MCF 10A (cell line): Measurements from ENCODE around the gene TMEM185B. TPM values are rescaled to one million over a fixed set of nuclear protein-coding genes. Genes with fewer than 3 reads are reported as not detected.

ENCODE experiments used
- BruUV-seq: library from RNA; stranded (reverse); fragments of 400-500 nt; replicated peaks from 2 replicates; lab custom pipeline; 2021; lab: Mats Ljungman, UMichigan
- CTCF ChIA-PET: fragments of 300-600 bp; sonication (Branson Sonifier 250); formaldehyde crosslinking; extraction: SDS; loops from one replicate; lab custom pipeline; 2021; ENCODE audit warnings: antibody characterized with exemption, inconsistent platforms; lab: Yijun Ruan, JAX
- POLR2A ChIA-PET: fragments of 300-600, 350-650 bp; sonication (Branson Sonifier 250); formaldehyde crosslinking; extraction: SDS; loops from one replicate; lab custom pipeline; 2020; ENCODE audit warnings: antibody characterized with exemption, inconsistent platforms; lab: Yijun Ruan, JAX
- DNase-seq: peaks from one replicate; pipeline ENCODE4 v3.0.0-alpha.2; 2018; ENCODE audit not compliant: unreplicated experiment
- H3K27ac Mint-ChIP-seq: one replicate; pipeline ENCODE4 v1.8.0; 2022; ENCODE audit warnings: mild to moderate bottlenecking, low read depth, mixed read lengths; ENCODE audit not compliant: unreplicated experiment
- H3K27me3 Mint-ChIP-seq: one replicate; pipeline ENCODE4 v1.8.0; 2022; ENCODE audit warnings: mixed read lengths; ENCODE audit not compliant: insufficient read depth, unreplicated experiment
- H3K36me3 Mint-ChIP-seq: one replicate; pipeline ENCODE4 v1.8.0; 2022; ENCODE audit warnings: mild to moderate bottlenecking, moderate library complexity, mixed read lengths; ENCODE audit not compliant: insufficient read depth, unreplicated experiment
- H3K4me1 Mint-ChIP-seq: one replicate; pipeline ENCODE4 v1.8.0; 2022; ENCODE audit warnings: mixed read lengths; ENCODE audit not compliant: insufficient read depth, unreplicated experiment
- H3K4me3 Mint-ChIP-seq: one replicate; pipeline ENCODE4 v1.8.0; 2022; ENCODE audit warnings: mild to moderate bottlenecking, moderate library complexity, mixed read lengths; ENCODE audit not compliant: unreplicated experiment
- H3K9me3 Mint-ChIP-seq: one replicate; pipeline ENCODE4 v1.8.0; 2022; ENCODE audit warnings: mixed read lengths; ENCODE audit not compliant: unreplicated experiment
- intact Hi-C: fragments of 100-400 bp; cut with micrococcal nuclease; formaldehyde crosslinking; loops from 2 replicates; pipeline ENCODE4 v1.14.1; 2022
- total RNA-seq: library from RNA; stranded (reverse); gene quantifications from 2 replicates; pipeline ENCODE4 v1.2.3, GENCODE V29; 2022
- TF ChIP-seq, protein P1 (sequence below): fragments of 200-600 bp; IDR thresholded peaks from one replicate; pipeline ENCODE4 v1.8.0; 2022; ENCODE audit warnings: antibody characterized with exemption, mild to moderate bottlenecking; ENCODE audit not compliant: unreplicated experiment

Gene TMEM185B
- total RNA-seq, 1 experiment from 2014 or later = 40.9 TPM

DNA sequence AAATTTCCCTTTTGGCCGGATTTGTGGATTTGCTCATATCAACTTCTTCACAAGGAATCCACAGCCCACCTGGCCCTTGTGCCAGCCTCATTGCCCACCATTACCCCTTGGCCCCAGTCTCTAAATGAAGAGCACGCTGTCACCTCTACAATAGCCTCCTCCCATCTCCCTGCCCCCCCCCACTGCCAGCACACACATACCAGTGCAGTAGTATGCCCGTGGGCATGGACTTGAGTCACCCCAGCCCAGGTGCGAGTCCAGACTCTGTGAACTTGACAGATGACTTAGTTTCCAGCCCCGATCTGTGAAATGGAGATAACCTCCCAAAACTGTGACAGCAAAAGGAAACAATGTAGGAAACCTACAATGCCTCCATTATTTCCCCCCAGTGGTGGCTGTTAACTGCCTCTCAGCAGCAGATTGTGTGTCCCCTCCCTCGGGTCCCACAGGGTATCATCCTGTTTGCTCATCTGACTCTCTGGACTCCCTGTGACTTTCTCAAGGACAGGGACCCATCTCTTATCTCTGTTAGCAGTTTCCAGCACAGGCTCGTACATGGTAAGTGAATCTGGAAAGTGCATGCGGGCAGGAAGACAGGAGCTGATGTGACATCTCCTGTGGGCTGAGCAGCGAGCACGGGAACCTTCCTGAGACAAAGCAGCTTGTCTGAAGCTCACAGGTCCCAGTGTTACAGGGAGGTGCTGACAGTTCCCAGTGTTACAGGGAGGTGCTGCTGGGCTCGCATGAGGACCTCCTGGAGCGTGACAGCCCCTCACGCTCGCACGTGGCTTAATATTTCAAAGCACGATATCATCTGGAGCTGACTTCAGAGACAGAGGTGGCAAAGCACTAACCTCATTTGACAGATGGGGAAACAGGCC is 4.2 kb upstream of the TMEM185B start:
- BruUV-seq = no TSS peak
- Mint-ChIP-seq H3K36me3 (no peaks in the 10 kb centered on the region), H3K4me1 (peaks cover 3% of the 10 kb centered on the region), H3K9me3 (no peaks in the 10 kb centered on the region), H3K4me3 (no peak overlapping the region), H3K27ac (no peak overlapping the region), H3K27me3 (no peaks in the 10 kb centered on the region)
- no peak for DNase-seq
- TF ChIP-seq, protein P1, sequence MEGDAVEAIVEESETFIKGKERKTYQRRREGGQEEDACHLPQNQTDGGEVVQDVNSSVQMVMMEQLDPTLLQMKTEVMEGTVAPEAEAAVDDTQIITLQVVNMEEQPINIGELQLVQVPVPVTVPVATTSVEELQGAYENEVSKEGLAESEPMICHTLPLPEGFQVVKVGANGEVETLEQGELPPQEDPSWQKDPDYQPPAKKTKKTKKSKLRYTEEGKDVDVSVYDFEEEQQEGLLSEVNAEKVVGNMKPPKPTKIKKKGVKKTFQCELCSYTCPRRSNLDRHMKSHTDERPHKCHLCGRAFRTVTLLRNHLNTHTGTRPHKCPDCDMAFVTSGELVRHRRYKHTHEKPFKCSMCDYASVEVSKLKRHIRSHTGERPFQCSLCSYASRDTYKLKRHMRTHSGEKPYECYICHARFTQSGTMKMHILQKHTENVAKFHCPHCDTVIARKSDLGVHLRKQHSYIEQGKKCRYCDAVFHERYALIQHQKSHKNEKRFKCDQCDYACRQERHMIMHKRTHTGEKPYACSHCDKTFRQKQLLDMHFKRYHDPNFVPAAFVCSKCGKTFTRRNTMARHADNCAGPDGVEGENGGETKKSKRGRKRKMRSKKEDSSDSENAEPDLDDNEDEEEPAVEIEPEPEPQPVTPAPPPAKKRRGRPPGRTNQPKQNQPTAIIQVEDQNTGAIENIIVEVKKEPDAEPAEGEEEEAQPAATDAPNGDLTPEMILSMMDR = no peak
- POLR2A ChIA-PET = interaction anchor here (1.6 kb wide), 1 partner anchor 25 kb away, joined by 4 read pairs; the partner anchor contains the start of gene RALB
- CTCF ChIA-PET = interaction anchor here (0.7 to 4.2 kb wide), 4 partner anchors 86 to 964 kb away, joined by 3 to 22 read pairs (median 4); no protein-coding TSS in a partner anchor
- intact Hi-C loops = no loop called here

DNA sequence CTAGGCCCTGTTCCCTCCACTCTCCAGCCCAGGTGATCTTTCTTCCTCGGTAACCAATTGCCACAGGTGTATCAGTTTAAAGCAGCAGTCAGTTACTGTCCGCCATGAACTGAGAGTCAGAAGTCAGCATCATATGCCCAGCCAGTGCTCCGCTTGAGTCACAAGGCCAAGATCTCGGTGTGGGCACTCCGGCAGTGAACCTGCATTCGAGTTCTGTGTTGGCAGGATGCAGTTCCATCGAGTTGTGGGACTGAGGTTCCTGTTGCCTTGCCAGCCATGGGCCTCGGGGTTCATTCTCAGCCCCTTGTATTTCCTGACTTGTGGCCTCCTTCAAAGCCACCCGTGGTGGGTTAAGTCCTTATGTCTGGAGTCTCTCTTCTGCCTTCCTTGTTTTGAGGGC is 3.1 kb upstream of the TMEM185B start:
- Mint-ChIP-seq H3K4me3 (no peak overlapping the region), H3K27me3 (no peaks in the 10 kb centered on the region), H3K4me1 (peaks cover 5% of the 10 kb centered on the region), H3K36me3 (no peaks in the 10 kb centered on the region), H3K9me3 (no peaks in the 10 kb centered on the region), H3K27ac (no peak overlapping the region)
- no TSS peak for BruUV-seq
- no peak for DNase-seq
- ChIA-PET CTCF (interaction anchor here (1.1 kb wide), 1 partner anchor 454 kb away, joined by 5 read pairs; no protein-coding TSS in a partner anchor), POLR2A (no interaction called here)
- intact Hi-C loops = no loop called here
- TF ChIP-seq, protein P1 = no peak

DNA sequence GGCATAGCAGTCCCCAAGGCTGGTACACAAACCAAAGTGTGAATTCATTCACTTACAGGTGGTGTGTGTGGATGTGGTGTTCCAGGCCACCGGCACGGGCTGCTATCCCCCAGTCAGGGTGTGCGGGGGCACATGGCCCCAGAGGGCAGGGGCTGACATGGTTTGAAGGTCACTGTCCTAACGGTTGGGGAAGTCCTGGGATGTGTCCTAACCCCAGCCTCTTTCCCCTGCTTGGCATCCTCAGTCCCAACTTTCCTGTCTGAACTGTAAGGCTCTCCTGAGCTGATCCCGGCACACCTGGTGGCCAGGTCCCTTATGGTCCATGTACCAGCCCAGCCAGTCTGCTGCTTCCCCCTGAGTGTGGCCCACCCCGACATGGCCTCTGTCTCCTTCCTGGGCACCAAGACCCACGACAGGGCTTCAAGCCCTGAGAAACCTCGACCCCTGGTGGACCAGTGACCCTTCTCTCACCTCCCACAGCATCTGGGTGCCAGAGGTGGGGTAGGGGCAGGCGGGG is 2.4 kb upstream of the TMEM185B start:
- Mint-ChIP-seq H3K27me3 (no peaks in the 10 kb centered on the region), H3K9me3 (no peaks in the 10 kb centered on the region), H3K4me3 (no peak overlapping the region), H3K27ac (no peak overlapping the region), H3K4me1 (peaks cover 12% of the 10 kb centered on the region), H3K36me3 (peaks cover 7% of the 10 kb centered on the region)
- ChIA-PET POLR2A (interaction anchor here (0.6 kb wide), 1 partner anchor 50 kb away, joined by 4 read pairs; no protein-coding TSS in a partner anchor), CTCF (interaction anchor here (0.8 kb wide), 1 partner anchor 89 kb away, joined by 4 read pairs; no protein-coding TSS in a partner anchor)
- no peak for DNase-seq
- TF ChIP-seq, protein P1 = no peak
- BruUV-seq = no TSS peak
- intact Hi-C loops = no loop called here
